Right lung (tissue), 5 donors: Measurements from ENCODE around the gene PSG6. TPM values are rescaled to one million over a fixed set of nuclear protein-coding genes. Genes with fewer than 3 reads are reported as not detected.
"Not testable (repeated sequence)": the region's sequence is repeated elsewhere in the genome, so short reads cannot be mapped to it uniquely, and the experiment has no call there.

Experiments
- DNase-seq, 2 donors: peaks; one replicate each; pipeline ENCODE4 v3.0.0-alpha.2; 2013
- polyA plus RNA-seq, 5 donors: library from polyadenylated mRNA; unstranded; fragments of 120-200 nt; gene quantifications; one replicate each; pipeline versions ENCODE4 v1.2.1 to v1.2.3, GENCODE V29; 2013; ENCODE audit warnings: inconsistent platforms in 1 of 5, low replicate concordance in 1 of 5; ENCODE audit not compliant: insufficient read length in 5 of 5, insufficient read depth in 1 of 5

PSG6 gene
- polyA plus RNA-seq, 5 donors = 0.20 to 0.30 TPM; not detected in 3

DNA sequence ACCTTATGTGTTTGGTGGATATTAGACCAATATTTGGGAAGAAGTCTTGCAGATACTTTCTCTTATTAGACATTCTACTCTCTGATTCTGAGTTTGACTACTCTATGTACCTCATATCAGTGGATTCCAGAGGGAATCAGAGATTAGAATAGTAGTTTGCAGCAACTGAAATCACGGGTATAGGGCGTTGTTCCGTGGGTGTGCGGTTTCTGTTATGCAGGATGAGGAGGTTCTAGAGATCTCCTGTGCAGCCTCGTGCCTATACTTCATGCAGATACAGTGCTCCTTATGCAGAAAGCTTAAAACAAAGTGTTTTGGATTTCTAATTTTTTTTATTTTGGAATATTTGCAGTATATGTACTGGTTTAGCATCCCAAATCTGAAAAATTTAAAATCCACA is 6.0 kb downstream of the PSG6 start:
- DNase-seq = not testable (repeated sequence)

GRCh38 chr19:42906162-42906561 is 11.5 kb downstream of the PSG6 start:
- DNase-seq = not testable (repeated sequence)

DNA sequence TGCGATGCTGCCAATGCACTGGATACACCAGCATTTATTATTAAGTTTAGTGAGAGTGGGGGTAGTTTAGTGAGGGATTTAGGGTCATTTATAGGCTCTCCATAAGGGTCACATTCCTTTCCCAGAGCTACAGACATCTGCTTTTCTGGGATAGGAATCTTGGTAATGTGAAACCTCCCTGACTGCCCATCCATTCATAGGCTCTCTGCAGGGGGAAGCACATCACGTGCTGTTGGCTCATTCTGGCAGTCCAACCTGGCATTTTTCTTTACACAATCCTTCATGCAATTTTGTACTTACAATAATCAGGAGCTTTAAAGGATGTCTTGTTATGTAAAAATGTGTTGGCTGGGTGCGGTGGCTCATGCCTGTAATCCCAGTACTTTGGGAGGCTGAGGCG is 17.1 kb downstream of the PSG6 start:
- not testable (repeated sequence) for DNase-seq

DNA sequence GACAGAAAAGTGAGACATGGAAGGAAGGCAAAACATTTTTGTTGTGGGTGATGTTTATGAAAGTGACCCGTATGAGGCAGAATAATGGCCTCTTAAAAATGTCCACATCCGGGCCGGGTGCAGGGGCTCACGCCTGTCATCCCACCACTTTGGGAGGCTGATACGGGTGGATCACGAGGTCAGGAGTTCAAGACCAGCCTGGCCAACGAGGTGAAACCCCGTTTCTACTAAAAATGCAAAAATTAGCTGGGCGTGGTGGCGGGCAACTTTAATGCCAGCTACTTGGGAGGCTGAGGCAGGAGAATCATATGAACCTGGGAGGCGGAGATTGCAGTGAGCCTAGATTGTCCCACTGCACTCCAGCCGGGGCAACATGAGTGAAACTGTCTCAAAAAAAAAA is 18.0 kb downstream of the PSG6 start:
- DNase-seq = not testable (repeated sequence)

DNA sequence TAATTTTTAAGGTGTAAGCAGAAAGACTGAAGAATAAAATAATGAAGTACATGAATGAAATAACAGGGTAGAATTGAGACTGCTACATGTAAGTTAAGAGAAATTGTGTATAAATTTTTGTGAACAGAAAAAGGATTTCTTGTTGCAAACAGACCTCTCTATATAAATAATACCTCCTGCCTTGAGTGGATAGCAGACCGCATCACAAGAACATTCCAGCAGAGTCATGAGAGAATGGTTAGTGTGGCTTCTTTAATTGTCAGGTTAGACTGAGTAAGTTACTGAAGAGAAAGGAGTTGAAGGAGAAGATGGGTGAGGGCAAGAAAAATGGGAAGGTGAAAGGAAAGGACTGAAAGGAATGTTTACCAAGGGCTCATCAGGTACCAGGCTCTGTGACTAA is 18.6 kb downstream of the PSG6 start:
- DNase-seq = not testable (repeated sequence)

DNA sequence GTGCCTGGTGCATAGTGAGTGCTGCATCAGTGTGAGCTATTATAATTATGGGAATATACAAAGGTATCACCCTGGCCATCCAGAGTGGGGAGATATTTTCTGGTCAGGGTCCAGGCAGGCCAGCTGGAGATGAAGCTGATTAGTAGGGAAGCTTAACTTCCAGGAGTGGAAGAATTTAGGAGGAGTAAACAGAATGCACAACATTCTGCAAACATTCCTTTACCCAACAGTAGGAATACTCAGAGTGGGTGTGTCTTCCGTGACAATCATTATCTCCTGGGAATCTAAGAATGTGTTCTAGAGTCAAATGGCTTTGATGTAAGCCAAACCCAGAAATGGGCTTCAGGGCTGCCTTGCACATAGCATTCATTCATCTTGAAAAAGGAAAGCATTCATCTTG is 19.0 kb downstream of the PSG6 start:
- not testable (repeated sequence) for DNase-seq

- DNase-seq = not testable (repeated sequence)
Observed at GRCh38 chr19:42897729-42898128, 20.0 kb downstream of the PSG6 start.

DNA sequence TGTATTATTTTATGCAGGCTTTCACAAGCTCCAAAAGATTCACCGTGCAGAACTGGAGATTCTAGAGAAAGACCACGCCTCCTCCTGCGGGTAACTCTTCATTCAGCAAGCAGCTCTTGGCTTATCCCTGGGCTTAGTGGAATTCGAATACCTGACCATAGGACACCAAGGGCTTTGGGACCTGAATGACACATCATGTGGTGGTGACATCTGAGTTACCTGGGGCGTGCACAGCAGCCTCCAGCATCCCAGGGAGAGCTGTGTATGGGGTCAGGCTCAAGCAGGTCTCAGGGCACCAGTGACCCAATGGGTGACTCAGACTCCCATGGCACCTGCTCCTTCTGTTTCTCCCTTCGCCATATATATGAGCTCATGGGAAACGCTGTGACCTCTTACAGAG is 27.2 kb downstream of the PSG6 start:
- not testable (repeated sequence) for DNase-seq

DNA sequence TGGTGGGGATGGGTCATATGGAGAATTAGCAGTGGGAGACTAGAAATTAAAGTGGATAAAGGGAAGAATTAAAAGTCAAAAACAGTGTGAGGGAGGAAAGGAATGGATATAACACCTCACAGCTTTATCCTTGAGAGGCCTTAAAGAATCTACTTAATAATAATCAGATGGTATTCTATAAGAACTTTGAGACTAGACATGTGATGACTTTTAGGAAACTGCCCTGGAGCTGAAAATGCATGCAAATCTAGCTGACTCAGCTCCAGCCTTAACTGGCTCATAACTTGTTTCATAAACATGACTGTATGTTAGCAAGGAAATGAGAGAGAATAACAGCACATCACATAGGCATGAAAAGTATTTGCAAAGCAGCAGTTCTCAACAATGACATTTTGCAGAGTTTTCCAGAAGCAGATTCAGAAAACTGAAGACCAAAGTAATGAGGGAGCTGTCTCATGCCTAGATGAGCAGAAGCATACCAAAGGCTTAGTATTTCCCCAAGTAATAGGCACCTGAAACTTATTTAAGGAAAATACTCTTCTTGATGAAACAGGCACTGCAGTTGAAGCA is 29.7 kb downstream of the PSG6 start:
- DNase-seq = not testable (repeated sequence)

DNA sequence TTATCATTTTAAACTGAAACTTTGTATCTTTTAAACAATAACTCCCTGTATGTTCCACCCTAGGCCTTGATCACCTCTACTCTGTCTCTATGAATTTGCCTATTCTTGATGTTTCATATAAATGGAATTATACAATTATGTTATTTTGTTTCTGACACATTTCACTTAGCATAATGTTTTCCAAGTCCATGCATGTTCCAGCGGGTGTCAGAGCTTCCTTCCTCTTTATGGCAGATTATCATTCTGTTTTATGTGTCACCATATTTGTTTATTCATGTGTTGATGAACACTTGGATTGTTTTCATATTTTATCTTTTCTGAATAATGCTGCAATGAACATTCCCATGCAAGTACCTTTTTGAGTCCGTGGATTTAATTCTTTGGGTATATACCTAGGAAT is 35.0 kb downstream of the PSG6 start:
- DNase-seq = not testable (repeated sequence)

DNA sequence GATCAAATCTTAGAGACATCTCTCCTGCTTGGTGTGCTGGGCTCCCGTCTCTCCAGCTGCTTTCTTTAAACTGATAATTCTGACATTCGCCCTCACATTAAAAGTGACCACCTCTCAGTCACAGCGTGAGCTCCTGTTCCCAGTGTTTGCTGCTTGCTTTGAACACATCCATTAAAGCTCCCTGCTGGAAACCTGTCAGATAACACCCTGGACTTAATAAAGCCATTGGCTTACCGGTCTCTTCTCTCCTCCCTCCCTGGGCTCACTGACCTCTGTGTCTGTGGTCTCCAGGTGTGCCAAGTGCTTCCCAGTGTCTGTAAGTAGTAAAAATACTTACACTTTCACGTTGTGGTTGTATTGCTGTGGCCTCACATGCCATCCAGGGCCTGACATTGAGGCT is 35.7 kb downstream of the PSG6 start:
- not testable (repeated sequence) for DNase-seq

DNA sequence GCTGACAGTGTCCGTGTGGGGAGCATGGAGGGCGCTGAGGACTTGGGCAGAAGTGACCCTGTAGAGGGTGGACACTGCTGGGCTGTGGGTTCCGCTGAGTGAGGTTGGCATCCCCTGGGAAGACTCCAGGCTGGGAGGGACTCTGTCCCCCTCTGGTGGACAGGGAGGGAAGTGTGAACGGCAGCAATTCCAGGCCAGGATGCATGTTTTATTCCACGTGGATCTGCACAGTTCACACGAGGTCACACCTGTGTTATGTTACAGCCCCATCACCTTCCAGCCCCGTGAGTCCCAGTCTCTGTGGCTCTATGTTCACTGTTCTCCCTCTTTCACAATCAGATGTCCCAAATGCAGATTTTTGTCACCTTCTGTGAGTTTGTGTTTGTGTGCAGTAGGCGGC is 36.4 kb downstream of the PSG6 start:
- not testable (repeated sequence) for DNase-seq

GRCh38 chr19:42880621-42881020 is 37.1 kb downstream of the PSG6 start:
- DNase-seq = not testable (repeated sequence)

DNA sequence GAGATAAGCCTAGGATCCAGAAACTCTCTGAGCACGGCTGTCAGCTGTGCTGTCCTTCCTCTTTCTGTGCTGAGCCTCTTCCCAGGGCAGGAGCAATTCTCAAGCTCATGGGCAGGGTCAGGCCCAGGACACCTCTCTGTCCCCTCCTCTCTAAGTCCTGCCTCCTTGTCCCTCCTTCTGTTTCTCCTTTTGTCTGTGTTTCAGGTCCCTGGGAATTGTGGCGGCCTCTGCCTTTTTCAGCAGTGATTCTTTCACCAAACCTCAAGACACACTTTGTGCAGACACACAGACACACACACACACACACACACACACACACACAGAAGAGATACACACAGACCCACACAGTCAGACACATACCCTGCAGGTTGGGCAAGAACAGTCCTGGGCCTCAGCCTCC is 38.1 kb downstream of the PSG6 start, which contains the start of gene PSG1:
PSG1 (minus strand) TSS at position 101 of the 400 bp plus-strand sequence. CDS start 132 bp downstream, outside the sequence.
- no peak for DNase-seq

DNA sequence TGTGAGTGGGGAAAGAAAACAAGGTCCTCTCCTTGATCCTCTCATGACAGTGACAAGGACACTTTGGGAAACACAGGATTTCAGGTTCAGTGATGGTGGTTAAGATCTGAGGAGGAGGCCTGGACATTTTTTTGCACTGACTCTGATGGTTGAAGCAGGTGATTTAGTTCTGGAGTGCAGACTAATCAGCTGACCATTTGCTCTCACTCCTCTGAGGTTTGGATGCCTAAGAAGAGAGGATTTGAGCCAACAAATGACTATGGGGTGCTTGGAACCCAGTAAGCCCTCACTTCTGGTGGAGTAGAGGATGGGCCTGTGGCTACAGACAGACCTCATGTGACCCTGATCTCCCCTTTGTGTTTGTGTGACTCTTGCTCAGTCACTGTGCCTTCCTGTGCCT is 41.1 kb downstream of the PSG6 start:
- not testable (repeated sequence) for DNase-seq

GRCh38 chr19:42875881-42876280 is 41.8 kb downstream of the PSG6 start:
- DNase-seq = not testable (repeated sequence)

DNA sequence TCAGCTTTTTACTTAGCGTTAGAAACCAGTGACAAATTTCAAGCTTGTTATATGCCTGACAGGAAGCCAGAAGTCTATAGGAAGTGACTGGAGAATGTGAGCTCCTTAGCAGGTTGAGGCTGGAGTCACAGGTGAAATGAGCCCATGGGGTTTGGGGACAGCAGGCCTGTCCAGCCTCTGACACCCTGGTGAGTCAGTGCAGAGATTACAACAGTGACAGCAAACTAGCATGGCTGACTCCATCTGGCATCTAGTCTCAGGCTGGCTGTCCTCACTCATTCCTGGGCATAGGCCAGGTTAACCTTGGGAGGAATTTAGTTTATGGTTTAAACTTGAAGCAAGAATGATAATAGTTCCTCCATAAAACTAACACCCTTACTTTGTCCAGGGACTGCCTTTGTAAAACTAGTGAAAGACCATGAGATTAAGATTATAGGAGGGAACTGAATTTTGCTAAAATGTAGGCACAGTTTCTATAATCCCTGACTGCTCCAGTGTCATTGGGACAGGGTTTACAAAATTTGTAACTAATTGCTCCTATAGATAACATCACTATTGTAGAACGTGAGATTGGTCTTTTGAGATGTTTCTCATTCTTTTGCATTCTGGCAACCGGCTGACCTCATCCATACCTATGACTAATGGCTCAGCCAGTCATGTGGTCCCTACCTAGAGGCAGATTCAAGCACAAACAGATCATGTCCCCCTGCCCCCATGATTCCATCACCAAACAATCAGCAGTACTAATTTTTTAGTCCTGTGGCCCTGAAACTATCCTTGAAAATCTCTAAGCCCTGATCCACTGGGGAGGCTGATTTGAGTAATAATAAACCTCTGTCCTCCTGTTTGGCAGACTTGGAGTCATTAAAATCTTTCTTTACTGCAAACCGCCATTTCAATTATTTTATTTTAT is 42.5 kb downstream of the PSG6 start:
- DNase-seq = not testable (repeated sequence)

GRCh38 chr19:42874136-42874535 is 43.6 kb downstream of the PSG6 start:
- DNase-seq = not testable (repeated sequence)

- no peak for DNase-seq
Observed at GRCh38 chr19:42872608-42873007, 45.1 kb downstream of the PSG6 start.

DNA sequence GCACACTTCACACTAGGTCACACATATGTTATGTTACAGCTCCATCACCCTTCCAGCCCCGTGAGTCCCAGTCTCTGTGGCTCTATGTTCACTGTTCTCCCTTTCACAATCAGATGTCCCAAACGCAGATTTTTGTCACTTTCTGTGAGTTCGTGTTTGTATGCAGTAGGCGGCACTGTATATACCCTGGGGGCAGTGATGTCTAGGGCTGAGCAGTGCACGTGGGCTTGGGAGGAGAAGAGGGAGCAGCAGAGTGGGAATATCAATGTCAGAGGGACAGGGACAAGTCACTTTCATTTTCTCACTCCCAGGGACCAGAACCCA is 60.2 kb downstream of the PSG6 start:
- no peak for DNase-seq

GRCh38 chr19:42856866-42857543 is 60.7 kb downstream of the PSG6 start:
- DNase-seq = not testable (repeated sequence)

DNA sequence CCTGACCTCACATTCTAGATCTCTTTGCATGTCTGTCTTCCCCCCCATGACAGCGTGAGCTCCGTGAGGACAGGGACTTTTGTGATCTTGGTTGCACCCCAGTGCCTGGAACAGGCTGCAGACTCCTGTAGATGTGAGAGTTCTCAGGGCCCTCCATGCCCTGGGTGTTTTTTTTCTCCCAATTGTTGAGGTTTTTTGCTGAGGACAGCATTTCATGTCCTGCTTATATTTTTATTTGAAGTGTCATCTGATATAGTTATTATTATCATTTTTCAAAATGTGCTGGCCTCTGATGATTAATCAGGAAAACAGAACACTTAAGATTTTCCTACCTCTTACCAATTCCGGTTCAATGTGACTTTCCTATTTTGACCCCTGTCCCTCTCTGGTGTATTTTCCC is 62.9 kb downstream of the PSG6 start:
- not testable (repeated sequence) for DNase-seq

GRCh38 chr19:42853231-42853630 is 64.5 kb downstream of the PSG6 start:
- DNase-seq = not testable (repeated sequence)
